Neural progenitor cell (in vitro differentiated cells): ENCODE data around the gene EXOC4. TPM values are rescaled to one million over a fixed set of nuclear protein-coding genes. Genes with fewer than 3 reads are reported as not detected.

ENCODE experiments used
- DNase-seq: peaks from one replicate; pipeline ENCODE4 v3.0.0-alpha.2; 2016; ENCODE audit warnings: low spot score
- H2AFZ ChIP-seq: fragments of 200-600 bp; sonication (generic); replicated peaks from 2 replicates; pipeline ENCODE4 v1.6.1; 2016; ENCODE audit warnings: antibody characterized with exemption
- H3F3A ChIP-seq: fragments of 200-600 bp; sonication (generic); 2 replicates; pipeline ENCODE4 v1.6.1; 2016; ENCODE audit warnings: antibody characterized with exemption, low read depth
- H3K27ac ChIP-seq: fragments of 200-600 bp; sonication (generic); 2 replicates; pipeline ENCODE4 v1.5.1; 2016; ENCODE audit warnings: mild to moderate bottlenecking
- H3K27me3 ChIP-seq: fragments of 200-600 bp; sonication (generic); 2 replicates; pipeline ENCODE4 v1.6.1; 2016; ENCODE audit warnings: mild to moderate bottlenecking, moderate library complexity
- H3K36me3 ChIP-seq: fragments of 200-600 bp; sonication (generic); 2 replicates; pipeline ENCODE4 v1.5.1; 2016
- H3K4me1 ChIP-seq: fragments of 200-600 bp; sonication (generic); 2 replicates; pipeline ENCODE4 v1.6.1; 2016; ENCODE audit warnings: mixed run types
- H3K4me2 ChIP-seq: fragments of 200-600 bp; sonication (generic); 2 replicates; pipeline ENCODE4 v1.6.1; 2016
- H3K4me3 ChIP-seq: fragments of 200-600 bp; sonication (generic); 2 replicates; pipeline ENCODE4 v1.5.1; 2016
- H3K79me2 ChIP-seq: fragments of 200-600 bp; sonication (generic); 2 replicates; pipeline ENCODE4 v1.6.1; 2016; ENCODE audit warnings: low read depth
- H3K9ac ChIP-seq: fragments of 200-600 bp; sonication (generic); 2 replicates; pipeline ENCODE4 v1.6.1; 2016
- H3K9me3 ChIP-seq: fragments of 200-600 bp; sonication (generic); 2 replicates; pipeline ENCODE4 v1.5.1; 2016; ENCODE audit warnings: low read depth
- H4K20me1 ChIP-seq: fragments of 200-600 bp; sonication (generic); 2 replicates; pipeline ENCODE4 v1.6.1; 2016; ENCODE audit warnings: low read depth
- H3K27ac Mint-ChIP-seq: 3 replicates; pipeline ENCODE4 v1.8.0; 2021; ENCODE audit warnings: mixed read lengths
- H3K27me3 Mint-ChIP-seq: 2 replicates; pipeline ENCODE4 v1.8.0; 2022; ENCODE audit warnings: low read depth, mild to moderate bottlenecking, inconsistent platforms, moderate library complexity, mixed read lengths; ENCODE audit not compliant: insufficient read depth
- H3K36me3 Mint-ChIP-seq: 3 replicates; pipeline ENCODE4 v1.8.0; 2021; ENCODE audit warnings: mixed read lengths
- H3K4me1 Mint-ChIP-seq: 3 replicates; pipeline ENCODE4 v1.8.0; 2021; ENCODE audit warnings: mixed read lengths
- H3K4me3 Mint-ChIP-seq: 3 replicates; pipeline ENCODE4 v1.8.0; 2021; ENCODE audit warnings: mild to moderate bottlenecking, moderate library complexity, mixed read lengths
- H3K9me3 Mint-ChIP-seq: 3 replicates; pipeline ENCODE4 v1.8.0; 2020; ENCODE audit warnings: mixed read lengths
- EZH2 ChIP-seq: fragments of 200-600 bp; sonication (generic); IDR thresholded peaks from 2 replicates; pipeline ENCODE4 v1.6.1; 2017; ENCODE audit warnings: antibody characterized with exemption, mild to moderate bottlenecking, moderate library complexity
- EZH2phosphoT487 ChIP-seq: fragments of 200-600 bp; sonication (generic); IDR thresholded peaks from 2 replicates; pipeline ENCODE4 v1.6.1; 2017; ENCODE audit warnings: antibody characterized with exemption
- total RNA-seq: library from RNA; depleted of rRNA; stranded (reverse); fragments of >200 nt; gene quantifications from 2 replicates; pipeline ENCODE4 v1.2.3, GENCODE V29; 2015; ENCODE audit warnings: low replicate concordance
- TF ChIP-seq, protein P1 (sequence below): fragments of 200-600 bp; sonication (generic); IDR thresholded peaks from 2 replicates; pipeline ENCODE4 v1.5.1; 2017; ENCODE audit warnings: antibody characterized with exemption, mild to moderate bottlenecking

Gene EXOC4
- total RNA-seq, 1 donor from 2014 or later, result 129 TPM

DNA sequence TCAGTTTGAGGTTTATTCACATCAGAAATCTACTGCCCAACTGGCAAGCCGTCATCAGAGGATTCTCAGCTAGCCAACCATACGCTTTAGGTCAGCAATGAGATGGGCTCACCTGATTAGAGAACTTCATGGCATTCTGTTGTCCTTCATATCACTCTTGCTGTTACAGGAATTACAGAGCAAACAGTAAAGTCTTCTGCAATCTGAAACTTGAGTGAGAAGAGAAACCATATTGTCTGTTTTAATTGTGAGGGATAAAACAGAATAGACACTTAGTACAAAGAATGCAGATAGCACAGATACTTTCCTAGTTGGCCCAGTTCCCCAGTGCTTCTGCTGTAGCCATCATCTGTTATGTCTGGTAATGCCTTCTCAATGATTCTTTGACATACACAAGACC, 366.6 kb downstream of the EXOC4 start:
- no peaks in the 10 kb centered on the region for H3K27me3 Mint-ChIP-seq
- H3K4me2 ChIP-seq, result no peak overlapping the region
- no peak overlapping the region for H3K9ac ChIP-seq
- no peak overlapping the region for H2AFZ ChIP-seq
- no peaks in the 10 kb centered on the region for H3K9me3 ChIP-seq
- H3K36me3 ChIP-seq, result no peaks in the 10 kb centered on the region
- H3K4me1 ChIP-seq, result peaks cover 2% of the 10 kb centered on the region
- H4K20me1 ChIP-seq, result no peaks in the 10 kb centered on the region
- no peak overlapping the region for H3K4me3 Mint-ChIP-seq
- H3K79me2 ChIP-seq, result no peaks in the 10 kb centered on the region
- H3K4me1 Mint-ChIP-seq, result no peaks in the 10 kb centered on the region
- no peaks in the 10 kb centered on the region for H3F3A ChIP-seq
- H3K27me3 ChIP-seq, result no peaks in the 10 kb centered on the region
- no peaks in the 10 kb centered on the region for H3K9me3 Mint-ChIP-seq
- H3K36me3 Mint-ChIP-seq, result no peaks in the 10 kb centered on the region
- no peak overlapping the region for H3K27ac Mint-ChIP-seq
- DNase-seq, result no peak
- no peak overlapping the region for H3K27ac ChIP-seq
- no peak overlapping the region for H3K4me3 ChIP-seq
- TF ChIP-seq, protein P1, sequence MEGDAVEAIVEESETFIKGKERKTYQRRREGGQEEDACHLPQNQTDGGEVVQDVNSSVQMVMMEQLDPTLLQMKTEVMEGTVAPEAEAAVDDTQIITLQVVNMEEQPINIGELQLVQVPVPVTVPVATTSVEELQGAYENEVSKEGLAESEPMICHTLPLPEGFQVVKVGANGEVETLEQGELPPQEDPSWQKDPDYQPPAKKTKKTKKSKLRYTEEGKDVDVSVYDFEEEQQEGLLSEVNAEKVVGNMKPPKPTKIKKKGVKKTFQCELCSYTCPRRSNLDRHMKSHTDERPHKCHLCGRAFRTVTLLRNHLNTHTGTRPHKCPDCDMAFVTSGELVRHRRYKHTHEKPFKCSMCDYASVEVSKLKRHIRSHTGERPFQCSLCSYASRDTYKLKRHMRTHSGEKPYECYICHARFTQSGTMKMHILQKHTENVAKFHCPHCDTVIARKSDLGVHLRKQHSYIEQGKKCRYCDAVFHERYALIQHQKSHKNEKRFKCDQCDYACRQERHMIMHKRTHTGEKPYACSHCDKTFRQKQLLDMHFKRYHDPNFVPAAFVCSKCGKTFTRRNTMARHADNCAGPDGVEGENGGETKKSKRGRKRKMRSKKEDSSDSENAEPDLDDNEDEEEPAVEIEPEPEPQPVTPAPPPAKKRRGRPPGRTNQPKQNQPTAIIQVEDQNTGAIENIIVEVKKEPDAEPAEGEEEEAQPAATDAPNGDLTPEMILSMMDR, result no peak
- TF ChIP-seq EZH2phosphoT487 (no peak), EZH2 (no peak)

DNA sequence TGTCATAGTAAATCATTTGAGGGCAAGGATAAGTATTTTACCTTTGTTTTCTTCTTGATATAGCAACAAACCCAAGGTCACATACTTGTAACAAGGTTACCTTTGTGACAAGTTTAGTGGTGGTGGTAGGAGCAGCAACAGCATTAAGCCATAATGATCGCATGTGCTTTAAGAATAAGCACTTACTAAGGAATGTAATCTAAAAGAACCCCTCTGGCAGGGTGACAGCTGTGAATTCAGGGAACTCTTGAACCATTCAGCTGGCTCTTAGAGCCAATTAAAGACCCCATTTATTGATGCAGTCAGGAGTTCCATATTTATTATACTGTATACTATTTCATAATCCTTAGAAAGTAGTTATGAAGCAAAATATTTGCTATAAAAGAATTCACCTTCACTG, 370.8 kb downstream of the EXOC4 start:
- TF ChIP-seq EZH2, result no peak
- TF ChIP-seq EZH2phosphoT487, result no peak
- TF ChIP-seq, protein P1, result no peak
- Mint-ChIP-seq H3K36me3 (no peaks in the 10 kb centered on the region), H3K4me3 (no peak overlapping the region), H3K27me3 (no peaks in the 10 kb centered on the region), H3K27ac (no peak overlapping the region), H3K9me3 (no peaks in the 10 kb centered on the region), H3K4me1 (peaks cover 8% of the 10 kb centered on the region)
- H3K27ac ChIP-seq, result no peak overlapping the region
- no peaks in the 10 kb centered on the region for H3F3A ChIP-seq
- no peaks in the 10 kb centered on the region for H3K9me3 ChIP-seq
- H4K20me1 ChIP-seq, result no peaks in the 10 kb centered on the region
- no peaks in the 10 kb centered on the region for H3K4me1 ChIP-seq
- H3K27me3 ChIP-seq, result no peaks in the 10 kb centered on the region
- no peak overlapping the region for H3K4me3 ChIP-seq
- no peak for DNase-seq
- H3K79me2 ChIP-seq, result no peaks in the 10 kb centered on the region
- H3K9ac ChIP-seq, result no peak overlapping the region
- no peak overlapping the region for H2AFZ ChIP-seq
- no peaks in the 10 kb centered on the region for H3K36me3 ChIP-seq
- H3K4me2 ChIP-seq, result no peak overlapping the region

DNA sequence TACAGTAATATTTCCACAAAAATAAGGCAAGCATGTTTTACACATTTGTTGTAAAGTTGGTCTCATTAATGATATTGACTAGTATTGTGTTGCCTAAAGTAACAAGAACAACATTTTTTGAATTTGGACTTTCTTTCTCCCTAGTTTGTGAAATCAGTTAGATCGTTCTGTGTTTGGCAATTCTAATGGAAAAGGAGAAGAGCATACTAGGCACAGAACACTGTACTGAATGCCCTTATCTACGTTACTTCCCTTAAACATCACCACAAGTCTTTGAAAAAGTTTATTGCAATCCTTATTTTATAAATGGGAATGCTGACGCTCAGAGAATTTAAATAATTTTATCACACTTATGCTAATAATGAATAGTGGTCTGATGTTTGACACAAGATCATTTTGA, 372.2 kb downstream of the EXOC4 start:
- Histone ChIP-seq H3K27ac (no peak overlapping the region), H3K4me2 (no peak overlapping the region), H3K36me3 (no peaks in the 10 kb centered on the region), H3K9ac (no peak overlapping the region), H2AFZ (no peak overlapping the region), H3K9me3 (no peaks in the 10 kb centered on the region), H3K27me3 (no peaks in the 10 kb centered on the region), H4K20me1 (no peaks in the 10 kb centered on the region), H3K4me3 (no peak overlapping the region), H3K79me2 (no peaks in the 10 kb centered on the region), H3F3A (no peaks in the 10 kb centered on the region), H3K4me1 (no peaks in the 10 kb centered on the region)
- H3K4me1 Mint-ChIP-seq, result peaks cover 8% of the 10 kb centered on the region
- peaks cover 2% of the 10 kb centered on the region for H3K36me3 Mint-ChIP-seq
- no peaks in the 10 kb centered on the region for H3K27me3 Mint-ChIP-seq
- no peak for DNase-seq
- H3K4me3 Mint-ChIP-seq, result no peak overlapping the region
- no peak overlapping the region for H3K27ac Mint-ChIP-seq
- H3K9me3 Mint-ChIP-seq, result no peaks in the 10 kb centered on the region
- TF ChIP-seq EZH2phosphoT487 (no peak), EZH2 (no peak)
- TF ChIP-seq, protein P1, result no peak

DNA sequence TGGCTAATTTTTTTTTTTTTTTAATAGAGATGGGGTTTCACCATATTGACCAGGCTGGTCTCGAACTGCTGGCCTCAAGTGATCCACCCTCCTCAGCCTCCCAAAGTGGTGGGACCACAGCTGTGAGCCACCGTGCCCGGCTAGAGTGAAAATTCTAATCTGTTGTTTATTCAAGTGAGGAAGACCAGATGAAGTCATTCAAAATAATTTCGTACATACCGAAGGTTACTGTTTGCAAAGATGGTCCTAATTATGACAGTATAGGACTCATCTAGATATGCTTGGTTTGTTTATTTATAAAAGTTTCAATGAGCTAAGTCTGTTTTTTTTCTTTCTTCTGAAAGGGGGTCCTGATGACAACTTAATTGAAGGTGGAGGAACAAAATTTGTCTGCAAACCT, 376.8 kb downstream of the EXOC4 start:
- H3K27me3 Mint-ChIP-seq, result no peaks in the 10 kb centered on the region
- Histone ChIP-seq H4K20me1 (no peaks in the 10 kb centered on the region), H3F3A (no peaks in the 10 kb centered on the region), H3K9ac (no peak overlapping the region), H3K9me3 (no peaks in the 10 kb centered on the region), H2AFZ (no peak overlapping the region), H3K27me3 (no peaks in the 10 kb centered on the region), H3K4me2 (no peak overlapping the region), H3K36me3 (no peaks in the 10 kb centered on the region), H3K79me2 (no peaks in the 10 kb centered on the region), H3K27ac (no peak overlapping the region), H3K4me3 (no peak overlapping the region), H3K4me1 (no peaks in the 10 kb centered on the region)
- peaks cover 8% of the 10 kb centered on the region for H3K4me1 Mint-ChIP-seq
- no peak for DNase-seq
- TF ChIP-seq EZH2phosphoT487, result no peak
- H3K27ac Mint-ChIP-seq, result no peak overlapping the region
- H3K9me3 Mint-ChIP-seq, result no peaks in the 10 kb centered on the region
- peaks cover 7% of the 10 kb centered on the region for H3K36me3 Mint-ChIP-seq
- no peak overlapping the region for H3K4me3 Mint-ChIP-seq
